ENCODE results near the gene MVB12B.

The MVB12B gene

DNA sequence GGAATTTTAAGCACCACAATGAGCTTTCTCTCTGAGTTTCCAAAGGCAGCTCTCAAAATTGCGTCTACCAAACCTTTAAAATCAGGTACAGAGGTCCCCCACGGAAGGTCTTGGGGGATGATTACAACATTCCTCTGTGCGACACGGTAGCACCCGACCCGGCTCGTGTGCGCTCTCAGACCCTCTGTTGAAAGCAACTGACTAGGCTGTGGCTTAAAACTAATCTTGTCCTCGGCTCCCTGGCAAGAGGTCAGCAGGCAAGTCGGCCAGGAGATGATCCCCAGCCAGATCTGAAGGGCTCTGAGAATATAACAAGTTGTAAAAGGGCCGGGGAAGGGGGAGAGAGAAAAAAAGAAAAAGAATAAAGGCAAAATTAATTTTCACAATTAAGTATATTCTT lies 194.5 kb downstream of the MVB12B start:
- no peak overlapping the region for H4K12ac ChIP-seq (ENCODE audit: low read depth, low read length)

DNA sequence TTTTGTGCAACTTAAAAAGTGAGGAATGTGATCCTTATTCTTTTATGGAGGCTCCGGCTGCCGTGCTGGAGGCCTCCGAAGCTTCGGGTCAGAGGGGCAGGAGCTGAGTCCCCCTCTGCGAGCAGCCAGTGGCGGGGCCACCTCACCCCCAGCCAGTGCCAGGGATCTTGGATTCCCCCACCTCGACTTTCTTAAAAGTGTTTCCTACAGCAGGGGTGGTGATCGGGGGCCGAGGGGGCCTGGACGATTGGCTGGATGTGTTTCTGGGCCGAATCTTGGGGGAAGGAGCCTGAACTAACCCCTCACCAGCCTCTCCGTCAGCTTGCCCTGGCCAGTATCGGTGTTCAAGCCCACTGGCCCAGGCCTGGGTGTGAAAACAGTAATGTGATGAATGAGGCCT lies 194.9 kb downstream of the MVB12B start:
- H2AK5ac ChIP-seq (ENCODE audit: low read length): peak overlapping the region; percentile 37
- no peaks in the 10 kb centered on the region for H3K9me3 ChIP-seq (ENCODE audit: insufficient read depth, low read depth, low read length)
- H4K8ac ChIP-seq (ENCODE audit: low read depth, low read length): no peak overlapping the region
- H3K4me1 ChIP-seq (ENCODE audit: control insufficient read depth in 1 of 2, insufficient read depth in 2 of 2, low read length in 2 of 2): peaks cover 11 to 12% of the 10 kb centered on the region in 2 experiments
- H3K79me2 ChIP-seq (ENCODE audit: control insufficient read depth, insufficient read depth, low read length, poor library complexity): no peaks in the 10 kb centered on the region
- no peak overlapping the region for H3K14ac ChIP-seq (ENCODE audit: low read length)
- H4K12ac ChIP-seq (ENCODE audit: low read depth, low read length): no peak overlapping the region
- no peak overlapping the region for H3K23ac ChIP-seq (ENCODE audit: low read length)
- no peak overlapping the region for H3K4me3 ChIP-seq (ENCODE audit: low read depth, low read length)
- H3K27me3 ChIP-seq (ENCODE audit: insufficient read depth, low read length): no peaks in the 10 kb centered on the region
- no peak overlapping the region for H3K4me2 ChIP-seq (ENCODE audit: low read length)
- peaks cover 9% of the 10 kb centered on the region for H3K79me1 ChIP-seq (ENCODE audit: low read length)
- no peak overlapping the region for H3K18ac ChIP-seq (ENCODE audit: low read length)
- WGBS (ENCODE audit: extremely low coverage, insufficient coverage, insufficient read length): no CpG with 5 or more reads among the region's 13 CpGs
- no peak overlapping the region for H3K27ac ChIP-seq (ENCODE audit: low read depth, low read length)
- H3K9ac ChIP-seq (ENCODE audit: low read length): no peak overlapping the region
- DNase-seq: no peak
- no peaks in the 10 kb centered on the region for H3K36me3 ChIP-seq (ENCODE audit: control insufficient read depth in 1 of 2, insufficient read depth in 2 of 2, low read length in 2 of 2)
- H2AFZ ChIP-seq (ENCODE audit: insufficient read depth, low read length, poor library complexity): no peak overlapping the region
- H2BK120ac ChIP-seq (ENCODE audit: insufficient read depth, low read length, poor library complexity): peak overlapping the region; percentile 34
- no peak overlapping the region for H2BK5ac ChIP-seq (ENCODE audit: low read depth, low read length, poor library complexity)
- peak overlapping the region; percentile 45 for H4K91ac ChIP-seq (ENCODE audit: low read depth, low read length)
- no peak overlapping the region for H3K4ac ChIP-seq (ENCODE audit: low read depth, low read length)
- peak overlapping the region; percentile 28 for H2BK12ac ChIP-seq (ENCODE audit: low read length)

More for the DNA sequence above, 194.5 kb downstream of the MVB12B start:
- no peak overlapping the region for H3K18ac ChIP-seq (ENCODE audit: low read length)
- H2BK12ac ChIP-seq (ENCODE audit: low read length): peak overlapping the region; percentile 70
- H3K79me1 ChIP-seq (ENCODE audit: low read length): peaks cover 7% of the 10 kb centered on the region
- H3K4me2 ChIP-seq (ENCODE audit: low read length): no peak overlapping the region
- no peaks in the 10 kb centered on the region for H3K36me3 ChIP-seq (ENCODE audit: control insufficient read depth in 1 of 2, insufficient read depth in 2 of 2, low read length in 2 of 2)
- H3K9me3 ChIP-seq (ENCODE audit: insufficient read depth, low read depth, low read length): no peaks in the 10 kb centered on the region
- H3K9ac ChIP-seq (ENCODE audit: low read length): no peak overlapping the region
- H3K27ac ChIP-seq (ENCODE audit: low read depth, low read length): no peak overlapping the region
- H3K27me3 ChIP-seq (ENCODE audit: insufficient read depth, low read length): no peaks in the 10 kb centered on the region
- no peak overlapping the region for H4K8ac ChIP-seq (ENCODE audit: low read depth, low read length)
- no peak overlapping the region for H2AFZ ChIP-seq (ENCODE audit: insufficient read depth, low read length, poor library complexity)
- H2BK5ac ChIP-seq (ENCODE audit: low read depth, low read length, poor library complexity): no peak overlapping the region
- peaks cover 10 to 11% of the 10 kb centered on the region in 2 experiments for H3K4me1 ChIP-seq (ENCODE audit: control insufficient read depth in 1 of 2, insufficient read depth in 2 of 2, low read length in 2 of 2)
- no peak overlapping the region for H4K91ac ChIP-seq (ENCODE audit: low read depth, low read length)
- H2BK120ac ChIP-seq (ENCODE audit: insufficient read depth, low read length, poor library complexity): peak overlapping the region; percentile 34
- H3K23ac ChIP-seq (ENCODE audit: low read length): no peak overlapping the region
- no CpG with 5 or more reads among the region's 11 CpGs for WGBS (ENCODE audit: extremely low coverage, insufficient coverage, insufficient read length)
- no peak overlapping the region for H3K4me3 ChIP-seq (ENCODE audit: low read depth, low read length)
- H3K79me2 ChIP-seq (ENCODE audit: control insufficient read depth, insufficient read depth, low read length, poor library complexity): no peaks in the 10 kb centered on the region
- no peak overlapping the region for H2AK5ac ChIP-seq (ENCODE audit: low read length)
- no peak overlapping the region for H3K14ac ChIP-seq (ENCODE audit: low read length)
- DNase-seq: no peak
- H3K4ac ChIP-seq (ENCODE audit: low read depth, low read length): no peak overlapping the region

DNA sequence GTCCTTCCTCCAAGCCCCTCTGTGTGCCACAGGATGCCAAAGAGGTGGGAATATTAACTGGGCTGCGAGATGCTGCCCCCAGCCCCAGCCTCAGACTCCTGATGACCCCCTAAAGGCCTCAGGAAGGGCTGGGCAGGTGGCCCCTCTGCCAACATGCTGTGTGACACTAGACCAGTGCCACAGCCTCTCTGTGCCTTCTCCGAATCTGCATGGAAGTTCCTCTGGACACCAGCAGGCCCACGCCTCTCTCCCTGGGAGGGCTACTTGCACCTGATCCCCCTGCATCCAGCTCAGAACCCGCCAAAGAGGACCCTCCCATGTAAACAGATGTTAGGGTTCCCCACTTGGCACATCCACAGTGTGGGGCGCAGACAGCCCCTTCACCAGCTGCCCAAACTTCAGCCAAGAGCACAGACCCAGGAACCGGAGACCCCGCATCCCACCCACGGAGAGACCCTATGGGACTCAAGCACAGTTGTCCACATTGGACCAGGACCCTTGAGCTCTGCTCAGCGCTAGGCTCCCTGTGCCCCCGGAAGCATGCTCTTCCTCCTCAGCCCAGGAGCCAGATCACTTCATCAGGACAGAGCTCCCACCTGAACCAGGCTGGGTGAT lies 195.5 kb downstream of the MVB12B start:
- Histone ChIP-seq H3K4me2 (ENCODE audit: low read length) (no peak overlapping the region), H3K4me1 (ENCODE audit: control insufficient read depth in 1 of 2, insufficient read depth in 2 of 2, low read length in 2 of 2) (peaks cover 12 to 14% of the 10 kb centered on the region in 2 experiments)

DNA sequence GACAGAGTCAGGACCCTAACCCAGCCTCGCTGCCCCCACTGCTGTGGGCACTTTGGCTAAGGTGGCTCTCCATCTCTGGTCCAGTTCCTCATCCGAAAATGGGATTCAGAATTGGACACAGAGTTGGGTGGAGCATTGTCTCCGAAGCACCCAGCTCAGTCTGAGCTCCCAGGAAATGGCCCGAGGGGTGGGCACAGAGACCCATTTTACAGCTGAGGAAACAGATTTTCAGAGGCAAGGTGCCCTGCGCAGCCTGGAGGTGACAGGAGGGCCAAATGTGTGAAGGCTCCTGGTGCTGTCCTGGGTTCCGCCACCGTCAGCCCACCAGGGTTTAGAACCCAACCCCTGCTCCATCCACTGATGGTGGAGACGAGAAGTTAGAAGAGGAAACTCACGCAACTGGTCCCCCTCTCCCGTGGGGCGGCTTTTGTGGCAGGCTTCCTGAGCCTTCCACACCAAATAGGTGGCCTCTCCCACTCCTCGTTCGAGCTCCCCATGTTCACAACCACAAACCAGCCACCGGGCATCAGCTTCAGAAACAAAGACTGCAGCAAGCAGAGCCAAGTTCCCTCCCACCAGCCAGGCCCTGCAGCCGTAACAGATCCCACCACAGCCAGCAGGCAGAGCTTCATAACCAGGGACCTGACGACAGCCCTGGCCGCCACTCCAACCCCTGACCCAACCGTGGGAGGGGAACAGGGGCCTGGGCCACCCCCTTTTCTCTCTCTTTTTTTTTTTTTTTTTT lies 196.2 kb downstream of the MVB12B start:
- H4K12ac ChIP-seq (ENCODE audit: low read depth, low read length): no peak overlapping the region
- H2AFZ ChIP-seq (ENCODE audit: insufficient read depth, low read length, poor library complexity): no peak overlapping the region
- H2BK12ac ChIP-seq (ENCODE audit: low read length): peak overlapping the region; percentile 51
- DNase-seq: no peak
- no peak overlapping the region for H3K9ac ChIP-seq (ENCODE audit: low read length)
- no peak overlapping the region for H3K4me2 ChIP-seq (ENCODE audit: low read length)
- H3K79me2 ChIP-seq (ENCODE audit: control insufficient read depth, insufficient read depth, low read length, poor library complexity): no peaks in the 10 kb centered on the region
- no peak overlapping the region for H2BK120ac ChIP-seq (ENCODE audit: insufficient read depth, low read length, poor library complexity)
- no peak overlapping the region for H3K27ac ChIP-seq (ENCODE audit: low read depth, low read length)
- no CpG with 5 or more reads among the region's 18 CpGs for WGBS (ENCODE audit: extremely low coverage, insufficient coverage, insufficient read length)
- peak overlapping the region; percentile 30 for H4K8ac ChIP-seq (ENCODE audit: low read depth, low read length)
- H2AK5ac ChIP-seq (ENCODE audit: low read length): peak overlapping the region; percentile 22
- no peak overlapping the region for H3K18ac ChIP-seq (ENCODE audit: low read length)
- no peak overlapping the region for H3K14ac ChIP-seq (ENCODE audit: low read length)
- H3K23ac ChIP-seq (ENCODE audit: low read length): no peak overlapping the region
- H3K36me3 ChIP-seq (ENCODE audit: control insufficient read depth in 1 of 2, insufficient read depth in 2 of 2, low read length in 2 of 2): no peaks in the 10 kb centered on the region
- no peak overlapping the region for H3K4ac ChIP-seq (ENCODE audit: low read depth, low read length)
- H3K27me3 ChIP-seq (ENCODE audit: insufficient read depth, low read length): no peaks in the 10 kb centered on the region
- H3K4me1 ChIP-seq (ENCODE audit: control insufficient read depth in 1 of 2, insufficient read depth in 2 of 2, low read length in 2 of 2): peaks cover 19 to 21% of the 10 kb centered on the region in 2 experiments
- no peaks in the 10 kb centered on the region for H3K9me3 ChIP-seq (ENCODE audit: insufficient read depth, low read depth, low read length)
- peak overlapping the region; percentile 12 for H2BK5ac ChIP-seq (ENCODE audit: low read depth, low read length, poor library complexity)
- H4K91ac ChIP-seq (ENCODE audit: low read depth, low read length): peak overlapping the region; percentile 51
- H3K4me3 ChIP-seq (ENCODE audit: low read depth, low read length): no peak overlapping the region
- H3K79me1 ChIP-seq (ENCODE audit: low read length): peaks cover 20% of the 10 kb centered on the region

More for the DNA sequence above, 195.5 kb downstream of the MVB12B start:
- no peak for DNase-seq
- no peak overlapping the region for H2AFZ ChIP-seq (ENCODE audit: insufficient read depth, low read length, poor library complexity)
- H3K9me3 ChIP-seq (ENCODE audit: insufficient read depth, low read depth, low read length): no peaks in the 10 kb centered on the region
- no peak overlapping the region for H3K9ac ChIP-seq (ENCODE audit: low read length)
- H3K79me1 ChIP-seq (ENCODE audit: low read length): peaks cover 13% of the 10 kb centered on the region
- H4K12ac ChIP-seq (ENCODE audit: low read depth, low read length): no peak overlapping the region
- H2BK5ac ChIP-seq (ENCODE audit: low read depth, low read length, poor library complexity): no peak overlapping the region
- no CpG with 5 or more reads among the region's 10 CpGs for WGBS (ENCODE audit: extremely low coverage, insufficient coverage, insufficient read length)
- H3K27me3 ChIP-seq (ENCODE audit: insufficient read depth, low read length): no peaks in the 10 kb centered on the region
- H3K4ac ChIP-seq (ENCODE audit: low read depth, low read length): no peak overlapping the region
- no peaks in the 10 kb centered on the region for H3K36me3 ChIP-seq (ENCODE audit: control insufficient read depth in 1 of 2, insufficient read depth in 2 of 2, low read length in 2 of 2)
- peak overlapping the region; percentile 34 for H2BK120ac ChIP-seq (ENCODE audit: insufficient read depth, low read length, poor library complexity)
- no peaks in the 10 kb centered on the region for H3K79me2 ChIP-seq (ENCODE audit: control insufficient read depth, insufficient read depth, low read length, poor library complexity)
- H3K14ac ChIP-seq (ENCODE audit: low read length): no peak overlapping the region
- H2BK12ac ChIP-seq (ENCODE audit: low read length): peak overlapping the region; percentile 28
- H4K91ac ChIP-seq (ENCODE audit: low read depth, low read length): peak overlapping the region; percentile 25
- H4K8ac ChIP-seq (ENCODE audit: low read depth, low read length): no peak overlapping the region
- H3K23ac ChIP-seq (ENCODE audit: low read length): no peak overlapping the region
- no peak overlapping the region for H3K18ac ChIP-seq (ENCODE audit: low read length)
- no peak overlapping the region for H3K4me3 ChIP-seq (ENCODE audit: low read depth, low read length)
- peak overlapping the region; percentile 47 for H2AK5ac ChIP-seq (ENCODE audit: low read length)
- H3K27ac ChIP-seq (ENCODE audit: low read depth, low read length): no peak overlapping the region
